Measurements from ENCODE around the gene UBL5. TPM values are rescaled to one million over a fixed set of nuclear protein-coding genes. Genes with fewer than 3 reads are reported as not detected.

Gene UBL5
- total RNA-seq, 4 donors from 2014 or later: 403 to 678 (median 492) TPM

DNA sequence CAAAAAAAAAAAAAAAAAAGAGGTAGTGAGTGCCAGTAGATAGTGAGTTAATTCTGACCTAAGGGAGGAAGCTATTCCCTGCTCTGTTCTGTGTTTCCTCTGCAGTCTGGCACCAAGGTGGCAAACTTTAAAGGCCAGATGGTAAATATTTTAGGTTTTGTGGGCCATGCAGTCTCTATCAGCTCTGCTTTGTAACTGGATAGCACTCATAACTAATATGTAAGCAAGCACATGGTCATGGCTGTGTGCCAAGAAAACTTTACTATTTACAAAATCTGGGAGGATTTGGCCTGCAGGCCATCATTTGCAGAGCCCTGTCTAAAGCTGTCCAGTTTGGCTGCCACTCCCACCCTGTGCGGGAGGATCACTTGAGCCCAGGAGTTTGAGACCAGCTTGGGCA lies 11.7 kb downstream of the UBL5 start:
- TF ChIP-seq, protein P1, sequence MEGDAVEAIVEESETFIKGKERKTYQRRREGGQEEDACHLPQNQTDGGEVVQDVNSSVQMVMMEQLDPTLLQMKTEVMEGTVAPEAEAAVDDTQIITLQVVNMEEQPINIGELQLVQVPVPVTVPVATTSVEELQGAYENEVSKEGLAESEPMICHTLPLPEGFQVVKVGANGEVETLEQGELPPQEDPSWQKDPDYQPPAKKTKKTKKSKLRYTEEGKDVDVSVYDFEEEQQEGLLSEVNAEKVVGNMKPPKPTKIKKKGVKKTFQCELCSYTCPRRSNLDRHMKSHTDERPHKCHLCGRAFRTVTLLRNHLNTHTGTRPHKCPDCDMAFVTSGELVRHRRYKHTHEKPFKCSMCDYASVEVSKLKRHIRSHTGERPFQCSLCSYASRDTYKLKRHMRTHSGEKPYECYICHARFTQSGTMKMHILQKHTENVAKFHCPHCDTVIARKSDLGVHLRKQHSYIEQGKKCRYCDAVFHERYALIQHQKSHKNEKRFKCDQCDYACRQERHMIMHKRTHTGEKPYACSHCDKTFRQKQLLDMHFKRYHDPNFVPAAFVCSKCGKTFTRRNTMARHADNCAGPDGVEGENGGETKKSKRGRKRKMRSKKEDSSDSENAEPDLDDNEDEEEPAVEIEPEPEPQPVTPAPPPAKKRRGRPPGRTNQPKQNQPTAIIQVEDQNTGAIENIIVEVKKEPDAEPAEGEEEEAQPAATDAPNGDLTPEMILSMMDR (IDR thresholded peaks at IDR 0.05; ENCODE audit: low read depth): no peak

DNA sequence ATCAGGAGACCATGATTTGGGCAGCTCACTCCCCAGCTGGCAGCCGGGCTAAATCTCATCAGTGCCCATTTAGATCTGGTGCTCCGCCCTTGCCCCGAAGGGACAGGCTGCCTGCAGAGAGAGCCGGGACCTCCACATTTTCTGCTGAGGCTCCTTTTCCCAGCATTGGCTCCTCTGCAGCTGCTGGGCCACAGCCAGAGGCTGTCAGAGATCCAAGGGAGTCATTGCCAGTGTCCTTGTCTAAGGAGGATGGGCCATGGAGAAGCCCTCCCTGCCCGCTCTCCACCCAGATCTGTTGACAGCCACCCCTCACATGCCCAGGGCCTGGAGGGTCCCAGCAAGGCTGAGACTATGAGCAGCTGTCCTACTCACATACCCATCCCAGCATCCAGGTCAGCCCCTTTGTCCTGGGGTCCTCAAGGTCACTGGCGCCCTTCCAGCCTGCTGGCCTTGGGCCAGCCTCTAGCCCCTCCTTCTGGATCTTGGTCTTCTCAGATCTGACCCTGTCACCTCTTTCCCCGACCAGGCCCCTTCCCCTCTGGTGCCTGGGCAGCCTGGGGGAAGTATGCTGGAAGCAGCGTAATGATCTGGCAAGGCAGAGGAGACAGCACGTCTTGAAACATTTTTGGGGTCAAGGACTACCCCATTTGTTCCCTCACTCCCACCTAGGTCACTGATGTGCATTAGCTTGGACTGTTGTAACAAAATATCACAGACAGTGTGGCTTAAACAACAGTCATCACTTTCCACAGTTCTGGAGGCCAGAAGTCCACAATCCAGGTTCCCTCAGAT lies 15.3 kb downstream of the UBL5 start:
- TF ChIP-seq, protein P1 (IDR thresholded peaks at IDR 0.05; ENCODE audit: low read depth): no peak

DNA sequence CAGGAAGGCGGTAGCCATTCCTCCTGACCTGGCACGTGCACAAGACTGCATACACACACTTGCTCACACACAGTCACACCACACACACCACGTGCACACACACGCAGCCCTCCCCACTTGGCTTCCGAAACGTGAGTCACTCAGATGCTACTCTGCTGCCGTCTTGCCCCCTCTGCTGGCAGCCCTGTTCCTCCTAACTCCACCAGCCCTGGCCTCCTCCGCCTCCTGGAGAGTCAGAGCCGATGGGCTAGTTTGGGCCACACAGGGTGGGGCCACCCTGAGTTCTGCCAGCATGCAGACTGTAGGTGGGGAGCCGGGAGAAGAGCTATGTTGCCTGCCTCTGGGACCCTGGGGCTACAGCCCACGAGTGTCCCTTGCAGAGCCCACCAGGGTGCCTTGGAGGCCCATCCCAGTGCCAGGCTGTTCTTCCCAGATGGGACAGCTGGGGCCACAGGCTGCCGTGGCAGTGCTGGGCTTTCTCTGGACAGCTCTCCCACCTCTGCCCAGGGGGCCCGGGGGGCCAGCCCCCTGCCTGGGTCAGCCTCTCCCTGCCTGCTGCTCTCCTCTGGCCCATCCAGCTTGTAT lies 19.5 kb downstream of the UBL5 start:
- TF ChIP-seq, protein P1 (IDR thresholded peaks at IDR 0.05; ENCODE audit: low read depth): no peak

DNA sequence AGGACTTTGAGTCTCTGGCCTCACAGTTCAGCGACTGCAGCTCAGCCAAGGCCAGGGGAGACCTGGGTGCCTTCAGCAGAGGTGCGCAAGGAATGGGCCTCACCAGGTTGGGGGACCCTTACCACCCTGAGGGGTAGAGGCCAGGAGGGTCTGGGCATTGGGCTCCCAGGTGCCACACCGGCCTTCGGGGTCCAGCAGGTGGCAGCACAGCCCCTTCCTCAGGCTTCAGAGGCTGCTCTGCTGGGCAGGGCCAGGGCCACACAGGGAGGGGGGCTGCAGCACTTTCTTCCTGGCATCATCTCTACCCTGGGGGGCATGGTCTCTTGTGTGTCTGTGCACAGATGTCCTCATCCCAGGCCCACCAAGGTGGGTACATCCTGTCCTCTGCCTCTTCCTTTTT lies 20.3 kb downstream of the UBL5 start:
- TF ChIP-seq, protein P1 (IDR thresholded peaks at IDR 0.05; ENCODE audit: low read depth): no peak

DNA sequence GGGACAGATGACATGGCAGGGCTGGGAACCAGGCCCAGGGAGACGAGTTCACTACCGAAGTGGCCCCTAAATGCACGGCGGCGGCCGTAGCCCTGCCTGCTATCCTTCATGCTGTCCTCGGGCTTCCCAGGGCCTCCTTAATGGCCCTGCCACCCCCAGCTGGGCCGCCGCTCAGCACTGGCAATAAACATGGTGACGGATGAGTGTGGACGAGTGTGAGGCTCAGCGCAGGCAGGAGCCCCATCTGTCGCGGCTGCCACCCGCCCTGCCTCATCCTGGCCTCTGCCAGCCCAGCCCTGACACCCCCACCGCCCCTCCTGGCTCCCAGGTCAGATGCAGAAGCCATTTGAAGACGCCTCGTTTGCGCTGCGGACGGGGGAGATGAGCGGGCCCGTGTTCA lies 21.0 kb downstream of the UBL5 start:
- TF ChIP-seq, protein P1 (IDR thresholded peaks at IDR 0.05; ENCODE audit: low read depth): no peak

DNA sequence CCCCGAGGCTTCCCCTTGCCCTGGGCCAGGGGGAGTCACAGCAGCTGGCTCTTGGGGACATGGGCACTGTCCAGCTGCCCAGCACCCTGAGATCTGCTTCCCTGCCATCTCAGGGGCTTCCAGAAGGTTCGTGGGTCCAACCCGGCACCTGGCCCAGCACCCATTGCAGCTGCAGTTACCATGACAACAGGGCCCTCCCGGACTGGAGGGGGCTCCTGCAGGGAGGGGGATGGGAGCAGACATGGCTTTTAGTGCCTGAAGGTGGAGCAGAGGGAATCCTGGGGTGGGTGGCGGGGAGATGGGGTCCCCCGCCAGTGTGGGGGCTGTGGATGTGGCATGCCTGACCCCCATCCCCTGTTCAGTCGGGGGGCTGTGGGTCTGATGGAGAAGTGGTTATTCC lies 22.1 kb downstream of the UBL5 start:
- TF ChIP-seq, protein P1 (IDR thresholded peaks at IDR 0.05; ENCODE audit: low read depth): no peak

DNA sequence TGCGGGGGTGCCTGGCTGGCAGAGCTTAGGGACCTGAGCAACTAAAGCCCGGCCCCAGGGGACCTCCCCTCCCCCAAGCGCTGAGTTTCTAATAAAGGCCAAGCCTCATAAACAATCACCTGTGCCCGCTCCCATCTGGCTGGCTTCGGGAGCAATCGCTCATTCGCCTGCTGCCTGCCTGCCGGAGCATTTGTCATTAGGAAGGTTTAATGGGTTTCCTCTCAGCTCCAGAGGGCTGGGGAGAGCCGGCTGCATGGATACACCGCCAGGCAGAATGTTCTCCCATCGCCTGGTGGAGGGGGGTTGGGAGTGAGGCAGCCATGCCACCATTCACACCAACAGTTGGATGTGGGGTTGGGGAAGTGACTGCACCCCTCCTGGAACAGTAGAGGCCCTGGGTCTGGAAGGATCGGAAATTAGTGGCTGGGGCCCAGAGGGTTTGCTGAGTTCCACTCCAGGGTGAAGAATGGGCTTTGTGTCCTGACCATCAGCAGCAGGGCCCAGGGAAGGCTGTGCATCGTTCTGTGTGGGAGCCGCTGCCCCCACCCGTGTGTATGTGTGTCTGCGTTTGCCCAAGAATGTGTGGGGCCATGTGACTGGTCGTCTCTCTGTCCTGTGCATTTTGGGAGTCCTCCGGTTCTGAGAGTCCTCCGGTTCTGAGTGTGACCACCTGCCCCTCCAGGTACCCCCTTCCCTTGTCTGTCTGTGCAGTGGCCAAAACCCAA lies 22.7 kb downstream of the UBL5 start:
- TF ChIP-seq, protein P1 (IDR thresholded peaks at IDR 0.05; ENCODE audit: low read depth): no peak
